ENCODE data around the gene AKR1C1.
"Not testable (repeated sequence)": the region's sequence is repeated elsewhere in the genome, so short reads cannot be mapped to it uniquely, and the experiment has no call there.

Gene AKR1C1

GRCh38 chr10:5011392-5011791 is 48.2 kb downstream of the AKR1C1 start:
- H3K9me3 Mint-ChIP-seq; H3K4me3 Mint-ChIP-seq; H3K27ac Mint-ChIP-seq; H3K27me3 Mint-ChIP-seq (ENCODE audit: low read depth); H3K4me1 Mint-ChIP-seq; H3K36me3 Mint-ChIP-seq (ENCODE audit: low read depth): not testable (repeated sequence)

- Mint-ChIP-seq H3K9me3 (no peaks in the 10 kb centered on the region), H3K4me1 (peaks cover 8% of the 10 kb centered on the region), H3K4me3 (no peak overlapping the region), H3K27me3 (ENCODE audit: low read depth) (peaks cover 5% of the 10 kb centered on the region), H3K27ac (no peak overlapping the region), H3K36me3 (ENCODE audit: low read depth) (no peaks in the 10 kb centered on the region)
- TF ChIP-seq CTCF (IDR thresholded peaks at IDR 0.05; ENCODE audit: unreplicated experiment in 3 of 3) = no peak
Observed at GRCh38 chr10:5012595-5012994, 49.4 kb downstream of the AKR1C1 start.

- Mint-ChIP-seq H3K36me3 (ENCODE audit: low read depth) (no peaks in the 10 kb centered on the region), H3K27ac (no peak overlapping the region), H3K27me3 (ENCODE audit: low read depth) (peaks cover 5% of the 10 kb centered on the region), H3K9me3 (no peaks in the 10 kb centered on the region), H3K4me3 (no peak overlapping the region), H3K4me1 (peaks cover 16% of the 10 kb centered on the region)
- TF ChIP-seq CTCF (IDR thresholded peaks at IDR 0.05; ENCODE audit: unreplicated experiment in 3 of 3) = no peak
Observed at GRCh38 chr10:5013385-5013784, 50.2 kb downstream of the AKR1C1 start.

- not testable (repeated sequence) for H3K27ac Mint-ChIP-seq
- peaks cover 16% of the 10 kb centered on the region for H3K4me1 Mint-ChIP-seq
Observed at GRCh38 chr10:5014200-5014910, 51.1 kb downstream of the AKR1C1 start.

GRCh38 chr10:5014936-5015335 is 51.7 kb downstream of the AKR1C1 start:
- Mint-ChIP-seq H3K36me3 (ENCODE audit: low read depth) (no peaks in the 10 kb centered on the region), H3K9me3 (no peaks in the 10 kb centered on the region)

More at GRCh38 chr10:5014200-5014910, 51.1 kb downstream of the AKR1C1 start:
- not testable (repeated sequence) for H3K27me3 Mint-ChIP-seq (ENCODE audit: low read depth); H3K4me3 Mint-ChIP-seq; H3K36me3 Mint-ChIP-seq (ENCODE audit: low read depth); H3K9me3 Mint-ChIP-seq

GRCh38 chr10:5018134-5018533 is 54.9 kb downstream of the AKR1C1 start:
- peak overlapping the region; percentile 39 to 81 (median 60) for H3K27ac Mint-ChIP-seq
- H3K27me3 Mint-ChIP-seq (ENCODE audit: low read depth) = peaks cover 13% of the 10 kb centered on the region

More at GRCh38 chr10:5014936-5015335, 51.7 kb downstream of the AKR1C1 start:
- Mint-ChIP-seq H3K4me3 (no peak overlapping the region), H3K27me3 (ENCODE audit: low read depth) (peaks cover 5% of the 10 kb centered on the region), H3K27ac (no peak overlapping the region), H3K4me1 (peaks cover 17% of the 10 kb centered on the region)
- no peak for TF ChIP-seq CTCF (IDR thresholded peaks at IDR 0.05; ENCODE audit: unreplicated experiment in 3 of 3)

GRCh38 chr10:5018671-5019277 is 55.6 kb downstream of the AKR1C1 start:
- Mint-ChIP-seq H3K27me3 (ENCODE audit: low read depth) (peaks cover 13% of the 10 kb centered on the region), H3K27ac (peak overlapping the region in 2 of 3 experiments; percentile 65 to 81), H3K4me1 (peaks cover 23% of the 10 kb centered on the region)
- H3K9me3 Mint-ChIP-seq; H3K4me3 Mint-ChIP-seq; H3K36me3 Mint-ChIP-seq (ENCODE audit: low read depth): not testable (repeated sequence)

More at GRCh38 chr10:5018134-5018533, 54.9 kb downstream of the AKR1C1 start:
- Mint-ChIP-seq H3K4me1 (peaks cover 23% of the 10 kb centered on the region), H3K9me3 (no peaks in the 10 kb centered on the region), H3K4me3 (no peak overlapping the region), H3K36me3 (ENCODE audit: low read depth) (no peaks in the 10 kb centered on the region)
- TF ChIP-seq CTCF (IDR thresholded peaks at IDR 0.05; ENCODE audit: unreplicated experiment in 3 of 3) = no peak

GRCh38 chr10:5019770-5020612 is 56.8 kb downstream of the AKR1C1 start:
- not testable (repeated sequence) for H3K9me3 Mint-ChIP-seq; H3K4me3 Mint-ChIP-seq; H3K36me3 Mint-ChIP-seq (ENCODE audit: low read depth)
- peak overlapping the region in 1 of 3 experiments; percentile 41 for H3K27ac Mint-ChIP-seq
- peaks cover 23% of the 10 kb centered on the region for H3K4me1 Mint-ChIP-seq
- H3K27me3 Mint-ChIP-seq (ENCODE audit: low read depth) = peaks cover 13% of the 10 kb centered on the region

- peaks cover 13% of the 10 kb centered on the region for H3K9me3 Mint-ChIP-seq
- peaks cover 23% of the 10 kb centered on the region for H3K4me1 Mint-ChIP-seq
- H3K4me3 Mint-ChIP-seq; H3K36me3 Mint-ChIP-seq (ENCODE audit: low read depth); H3K27ac Mint-ChIP-seq: not testable (repeated sequence)
- peaks cover 11% of the 10 kb centered on the region for H3K27me3 Mint-ChIP-seq (ENCODE audit: low read depth)
Observed at GRCh38 chr10:5021624-5022290, 58.5 kb downstream of the AKR1C1 start.
